Mucosa of gallbladder (tissue), 1 donor: ENCODE results near the gene MVB12B. TPM values are rescaled to one million over a fixed set of nuclear protein-coding genes. Genes with fewer than 3 reads are reported as not detected.

ENCODE experiments used
- DNase-seq: peaks from one replicate; pipeline ENCODE4 v3.0.0-alpha.2; 2020; ENCODE audit warnings: low spot score
- total RNA-seq: library from RNA; stranded (reverse); gene quantifications from one replicate; pipeline ENCODE4 v1.2.1, GENCODE V29; 2021
- donor health status: DM: no; HTN: no; CAD: no.

Gene MVB12B
- total RNA-seq, 1 donor from 2014 or later: 13.3 TPM

GRCh38 chr9:126303488-126303887 lies 23.1 kb upstream of the MVB12B start:
- no peak for DNase-seq

- no peak for DNase-seq
Measured at GRCh38 chr9:126304207-126304970, 22.2 kb upstream of the MVB12B start.

- DNase-seq: no peak
Measured at GRCh38 chr9:126304971-126305320, 21.7 kb upstream of the MVB12B start.

GRCh38 chr9:126306071-126306647 lies 20.5 kb upstream of the MVB12B start:
- no peak for DNase-seq

GRCh38 chr9:126307322-126308061 lies 19.1 kb upstream of the MVB12B start:
- DNase-seq: no peak

- no peak for DNase-seq
Measured at GRCh38 chr9:126309427-126310189, 17.0 kb upstream of the MVB12B start.

GRCh38 chr9:126312584-126313551 lies 13.8 kb upstream of the MVB12B start:
- DNase-seq: no peak

GRCh38 chr9:126316085-126316655 lies 10.5 kb upstream of the MVB12B start:
- DNase-seq: no peak

- no peak for DNase-seq
Measured at GRCh38 chr9:126317513-126317912, 9.1 kb upstream of the MVB12B start.

GRCh38 chr9:126318858-126319257 lies 7.8 kb upstream of the MVB12B start:
- no peak for DNase-seq

- DNase-seq: no peak
Measured at GRCh38 chr9:126319671-126320070, 7.0 kb upstream of the MVB12B start.

- DNase-seq: no peak
Measured at GRCh38 chr9:126320158-126320922, 6.3 kb upstream of the MVB12B start.

- DNase-seq: no peak
Measured at GRCh38 chr9:126321742-126322141, 4.9 kb upstream of the MVB12B start.

- no peak for DNase-seq
Measured at GRCh38 chr9:126325821-126326220, 808 bp upstream of the MVB12B start.

- DNase-seq: no peak
Measured at GRCh38 chr9:126327006-126327713, 531 bp downstream of the MVB12B start.

GRCh38 chr9:126327714-126328185 lies 1.1 kb downstream of the MVB12B start:
- no peak for DNase-seq

- DNase-seq: no peak
Measured at GRCh38 chr9:126328407-126328806, 1.8 kb downstream of the MVB12B start.

- DNase-seq: no peak
Measured at GRCh38 chr9:126329476-126330275, 3.0 kb downstream of the MVB12B start.
